Hippocampal formation (tissue), 2 donors: ENCODE data around the gene LYPD6.
A peak's percentile ranks its signal among the peaks of the same experiment; 100 is the strongest.
"Not testable (repeated sequence)": the region's sequence is repeated elsewhere in the genome, so short reads cannot be mapped to it uniquely, and the experiment has no call there.

Experiments
- DNase-seq, 2 donors: peaks; one replicate each; lab custom pipeline; 2025; lab: John Stamatoyannopoulos, UW

LYPD6 gene

GRCh38 chr2:149451417-149452165 is 121.2 kb downstream of the LYPD6 start:
- no peak for DNase-seq

- no peak for DNase-seq
Observed at GRCh38 chr2:149456285-149456684, 125.9 kb downstream of the LYPD6 start.

- DNase-seq: no peak
Observed at GRCh38 chr2:149458502-149458901, 128.1 kb downstream of the LYPD6 start.

- DNase-seq: no peak
Observed at GRCh38 chr2:149463328-149464002, 133.1 kb downstream of the LYPD6 start.

- DNase-seq: no peak
Observed at GRCh38 chr2:149464396-149464795, 134.0 kb downstream of the LYPD6 start.

- DNase-seq: no peak
Observed at GRCh38 chr2:149465873-149466272, 135.5 kb downstream of the LYPD6 start.

- DNase-seq: no peak
Observed at GRCh38 chr2:149466635-149467034, 136.2 kb downstream of the LYPD6 start.

- no peak for DNase-seq
Observed at GRCh38 chr2:149467436-149467835, 137.0 kb downstream of the LYPD6 start.

GRCh38 chr2:149468636-149469035 is 138.2 kb downstream of the LYPD6 start:
- DNase-seq: no peak

GRCh38 chr2:149470046-149470445 is 139.7 kb downstream of the LYPD6 start:
- DNase-seq: no peak

GRCh38 chr2:149472413-149472812 is 142.0 kb downstream of the LYPD6 start:
- DNase-seq: no peak

- no peak for DNase-seq
Observed at GRCh38 chr2:149473068-149473467, 142.7 kb downstream of the LYPD6 start.

- DNase-seq: no peak
Observed at GRCh38 chr2:149473521-149473920, 143.1 kb downstream of the LYPD6 start.

- DNase-seq: no peak
Observed at GRCh38 chr2:149483004-149483605, 152.7 kb downstream of the LYPD6 start.

- DNase-seq: no peak
Observed at GRCh38 chr2:149486664-149487063, 156.3 kb downstream of the LYPD6 start.

GRCh38 chr2:149487189-149487588 is 156.8 kb downstream of the LYPD6 start:
- DNase-seq: no peak

- peak in 1 of 2 donors; percentile 44 for DNase-seq
Observed at GRCh38 chr2:149488706-149489440, 158.5 kb downstream of the LYPD6 start.

GRCh38 chr2:149489452-149489851 is 159.1 kb downstream of the LYPD6 start:
- DNase-seq: peak in 1 of 2 donors; percentile 9

GRCh38 chr2:149490296-149490695 is 159.9 kb downstream of the LYPD6 start:
- peak; percentile 5 to 35 for DNase-seq

GRCh38 chr2:149492923-149493322 is 162.5 kb downstream of the LYPD6 start:
- no peak for DNase-seq

- DNase-seq: not testable (repeated sequence)
Observed at GRCh38 chr2:149499204-149499603, 168.8 kb downstream of the LYPD6 start.

GRCh38 chr2:149506808-149507207 is 176.4 kb downstream of the LYPD6 start:
- not testable (repeated sequence) for DNase-seq
